ENCODE measurements around the gene WDR90.

Gene WDR90

GRCh38 chr16:661184-661821, 12.1 kb downstream of the WDR90 start:
- no peak for FAIRE-seq

- FAIRE-seq, result no peak
These were observed 12.9 kb downstream of the WDR90 start for GRCh38 chr16:662095-662494.

- FAIRE-seq, result no peak
These were observed 13.4 kb downstream of the WDR90 start for GRCh38 chr16:662597-662996.

GRCh38 chr16:666572-666971, 17.4 kb downstream of the WDR90 start:
- no peak for FAIRE-seq

- FAIRE-seq, result no peak
These were observed 18.1 kb downstream of the WDR90 start for GRCh38 chr16:667113-667779.

DNA sequence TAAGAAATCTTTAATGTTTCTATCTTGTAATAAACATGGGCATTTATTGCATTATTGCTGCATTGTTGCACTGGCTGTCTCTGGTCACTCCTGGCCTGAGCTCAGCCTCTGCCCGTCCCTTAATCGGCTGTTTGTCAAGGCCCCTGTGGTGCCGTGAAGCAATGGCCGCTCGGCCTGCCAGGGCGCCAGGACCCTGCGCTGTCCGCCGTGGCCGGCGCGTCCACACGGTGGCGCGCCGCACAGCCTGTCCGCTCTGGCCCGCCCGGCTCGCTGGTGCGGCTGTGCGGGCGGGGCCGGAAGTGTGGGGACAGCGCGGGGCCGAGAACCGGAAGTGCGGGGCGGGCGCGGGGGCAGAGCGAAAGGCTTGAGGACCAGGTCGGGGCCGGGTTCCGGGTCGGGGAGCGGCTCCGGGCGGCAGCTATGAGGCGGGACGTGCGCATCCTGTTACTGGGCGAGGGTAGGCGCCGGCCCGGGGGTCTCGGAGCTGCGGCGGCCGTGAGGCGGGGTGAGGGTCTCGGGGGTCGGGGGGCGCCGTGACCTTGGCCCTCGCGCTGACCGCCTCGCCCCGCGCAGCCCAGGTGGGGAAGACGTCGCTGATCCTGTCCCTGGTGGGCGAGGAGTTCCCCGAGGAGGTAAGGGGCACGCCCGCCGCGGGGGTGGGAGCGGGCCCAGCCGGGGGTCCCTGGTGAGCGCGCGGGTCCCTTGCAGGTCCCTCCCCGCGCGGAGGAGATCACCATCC, 18.8 kb downstream of the WDR90 start, which contains the start of gene RHOT2:
RHOT2 (plus strand) TSS at position 353 of the 739 bp plus-strand sequence; CDS start at position 421, 68 bp downstream.
- no peak for FAIRE-seq

DNA sequence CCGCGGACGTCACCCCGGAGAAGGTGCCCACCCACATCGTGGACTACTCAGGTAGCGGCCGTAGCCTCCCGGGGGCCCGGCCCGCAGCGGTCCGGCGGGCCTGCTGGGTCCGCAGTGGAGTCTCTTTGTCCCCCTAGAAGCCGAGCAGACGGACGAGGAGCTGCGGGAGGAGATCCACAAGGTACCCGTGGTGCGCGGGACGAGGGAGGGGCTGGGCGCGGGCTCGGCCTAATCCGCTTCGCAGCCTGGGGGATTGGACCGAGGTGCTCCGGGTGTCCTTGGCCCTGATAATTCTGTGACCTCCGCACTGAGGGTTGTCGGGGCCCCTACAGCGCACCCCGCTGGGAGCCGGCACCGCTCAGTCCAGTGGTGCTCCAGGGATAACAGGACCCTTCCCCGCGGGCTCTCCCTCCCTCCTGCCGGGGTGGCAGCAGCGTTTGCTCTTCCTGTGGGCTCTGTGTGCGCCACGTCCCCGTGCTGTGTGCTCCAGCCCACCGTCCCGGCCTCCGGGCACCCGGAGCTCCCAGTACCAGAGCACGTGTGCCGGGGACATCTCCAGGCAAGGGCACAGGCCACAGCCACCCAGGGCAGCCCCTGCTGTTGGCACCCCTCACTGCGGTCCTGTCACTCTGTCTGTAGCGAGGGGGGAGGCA, 19.5 kb downstream of the WDR90 start:
- no peak for FAIRE-seq

GRCh38 chr16:669666-670065, 20.5 kb downstream of the WDR90 start:
- no peak for FAIRE-seq

GRCh38 chr16:670485-671352, 21.6 kb downstream of the WDR90 start:
- no peak for FAIRE-seq

GRCh38 chr16:671353-672131, 22.4 kb downstream of the WDR90 start:
- FAIRE-seq, result no peak

DNA sequence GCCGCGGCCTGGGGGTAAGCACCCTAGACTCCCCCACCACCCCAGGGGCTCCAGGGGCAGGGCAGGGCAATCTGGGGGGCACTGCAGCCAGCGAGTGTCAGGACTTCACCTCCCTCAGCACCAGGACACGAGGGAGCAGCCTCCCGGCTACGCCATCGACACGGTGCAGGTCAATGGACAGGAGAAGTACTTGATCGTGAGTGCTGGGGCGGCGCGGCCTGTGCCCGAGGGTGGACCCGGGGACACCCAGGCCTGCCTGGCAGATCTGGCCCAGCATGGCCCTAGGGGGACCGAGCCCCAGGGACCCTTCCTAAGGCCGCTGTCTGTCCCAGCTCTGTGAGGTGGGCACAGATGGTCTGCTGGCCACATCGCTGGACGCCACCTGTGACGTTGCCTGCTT, 23.2 kb downstream of the WDR90 start:
- FAIRE-seq, result no peak

- no peak for FAIRE-seq
These were observed 23.7 kb downstream of the WDR90 start for GRCh38 chr16:672851-673250.

DNA sequence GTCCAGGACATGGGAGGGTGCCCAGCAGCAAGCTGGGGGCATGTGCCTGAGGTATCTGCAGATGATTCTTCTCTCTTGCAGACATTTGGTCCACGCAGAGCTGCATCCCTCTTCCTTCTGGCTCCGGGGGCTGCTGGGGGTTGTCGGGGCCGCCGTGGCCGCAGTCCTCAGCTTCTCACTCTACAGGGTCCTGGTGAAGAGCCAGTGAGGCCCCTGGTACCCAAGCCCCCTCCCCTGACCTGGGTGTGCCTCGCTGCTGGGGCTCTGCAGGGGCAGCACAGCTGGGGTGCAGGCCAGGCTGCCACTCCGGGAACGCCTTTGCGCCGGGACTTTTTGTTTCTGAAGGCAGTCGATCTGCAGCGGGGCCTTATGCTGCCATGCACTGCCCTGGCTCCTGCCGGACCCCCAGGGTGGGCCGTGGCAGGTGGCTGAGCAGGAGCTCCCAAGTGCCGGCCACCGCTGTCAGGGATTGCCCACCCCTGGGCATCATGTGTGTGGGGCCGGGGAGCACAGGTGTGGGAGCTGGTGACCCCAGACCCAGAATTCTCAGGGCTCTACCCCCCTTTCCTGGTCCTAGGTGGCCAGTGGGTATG, 24.3 kb downstream of the WDR90 start:
- FAIRE-seq, result no peak

DNA sequence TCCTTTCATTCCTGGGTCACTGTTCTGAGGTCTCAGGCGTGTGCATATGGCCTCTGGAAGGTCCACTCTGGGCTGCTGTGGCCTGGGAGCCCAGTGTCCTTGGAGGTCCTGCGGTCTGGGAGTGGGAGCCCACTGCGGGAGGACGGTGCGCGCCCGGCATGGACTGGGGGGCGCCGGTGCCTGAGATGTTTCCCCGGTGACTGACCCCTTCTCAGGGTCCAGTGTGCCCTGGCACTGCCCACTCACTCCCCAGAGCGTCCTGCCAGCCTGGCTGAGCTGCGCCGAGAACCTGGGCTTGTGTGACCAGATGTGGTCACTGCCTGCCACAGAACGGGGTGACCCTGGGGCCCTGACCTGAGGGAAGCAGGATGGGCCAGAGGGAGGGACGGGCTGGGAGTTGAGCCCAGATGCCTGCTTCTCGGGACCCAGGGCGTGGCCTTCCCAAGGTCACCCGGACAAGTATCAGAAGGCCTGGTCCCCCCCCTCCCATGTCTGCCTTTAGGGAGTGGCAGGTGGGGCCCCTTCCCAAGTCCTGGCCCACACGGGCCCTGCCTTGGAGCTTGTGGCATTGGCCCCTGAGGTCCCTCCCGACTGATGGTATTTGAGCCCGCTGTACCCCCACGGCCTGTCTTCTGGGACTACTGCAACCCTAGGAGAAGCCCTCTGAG, 25.2 kb downstream of the WDR90 start:
- no peak for FAIRE-seq

- no peak for FAIRE-seq
These were observed 26.1 kb downstream of the WDR90 start, which contains the start of gene RHBDL1 for GRCh38 chr16:674968-675883. Gene RHBDL1 (plus strand): TSS chr16:675671. CDS start chr16:675791, 120 bp downstream.

DNA sequence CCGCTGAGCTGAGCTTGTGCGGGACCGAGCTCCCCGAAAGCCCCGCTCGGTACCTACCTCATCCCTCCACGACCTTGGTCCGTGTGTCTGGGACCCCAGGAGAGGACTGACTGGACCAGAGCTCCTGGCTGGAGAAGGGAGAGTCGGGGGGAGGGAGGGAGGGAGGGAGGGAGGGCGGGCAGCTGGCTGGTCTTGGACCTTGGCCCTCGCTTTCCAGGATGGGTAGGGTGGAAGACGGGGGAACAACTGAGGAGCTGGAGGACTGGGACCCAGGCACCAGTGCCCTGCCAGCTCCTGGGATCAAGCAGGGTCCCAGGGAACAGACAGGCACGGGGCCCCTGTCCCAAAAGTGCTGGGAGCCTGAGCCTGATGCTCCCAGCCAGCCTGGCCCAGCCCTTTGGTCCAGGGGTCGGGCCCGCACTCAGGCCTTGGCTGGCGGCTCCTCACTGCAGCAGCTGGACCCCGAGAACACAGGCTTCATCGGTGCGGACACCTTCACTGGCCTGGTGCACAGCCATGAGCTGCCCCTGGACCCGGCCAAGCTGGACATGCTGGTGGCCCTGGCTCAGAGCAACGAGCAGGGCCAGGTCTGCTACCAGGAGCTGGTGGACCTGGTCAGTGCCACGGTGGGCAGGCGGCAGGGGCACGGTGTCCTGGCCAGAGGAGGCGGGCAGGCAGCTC, 26.9 kb downstream of the WDR90 start:
- FAIRE-seq, result no peak

DNA sequence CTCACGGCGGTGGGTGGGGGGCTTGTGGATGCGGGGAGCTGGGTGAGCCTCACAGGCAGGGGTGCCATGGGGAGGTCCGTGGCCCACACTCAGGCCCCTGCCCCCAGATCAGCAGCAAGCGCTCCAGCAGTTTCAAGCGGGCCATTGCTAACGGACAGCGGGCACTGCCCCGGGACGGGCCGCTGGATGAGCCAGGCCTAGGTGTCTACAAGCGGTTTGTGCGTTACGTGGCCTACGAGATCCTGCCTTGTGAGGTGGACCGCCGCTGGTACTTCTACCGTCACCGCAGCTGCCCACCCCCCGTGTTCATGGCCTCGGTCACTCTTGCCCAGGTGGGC, 27.4 kb downstream of the WDR90 start:
- no peak for FAIRE-seq

GRCh38 chr16:676913-677312, 27.7 kb downstream of the WDR90 start:
- FAIRE-seq, result no peak
